Mammary epithelial cell (primary cell): ENCODE measurements around the gene OR4F17.
"Not testable (repeated sequence)": the region's sequence is repeated elsewhere in the genome, so short reads cannot be mapped to it uniquely, and the experiment has no call there.

Source experiments
- CTCF ChIP-seq, 2 donors: IDR thresholded peaks in 1 of 2; conservative IDR thresholded peaks in 1 of 2; 2 replicates each; pipeline ENCODE4 v1.5.1; 2011 to 2012; ENCODE audit warnings: inconsistent platforms in 2 of 2, low read length in 2 of 2, mild to moderate bottlenecking in 2 of 2, control low read depth in 1 of 2, low read depth in 1 of 2; ENCODE audit not compliant: insufficient read depth in 1 of 2; ENCODE audit errors: extremely low read depth in 1 of 2
- EZH2 ChIP-seq: IDR thresholded peaks from 2 replicates; pipeline ENCODE4 v1.6.1; 2012; ENCODE audit warnings: low read length, inconsistent platforms, borderline replicate concordance

- TF ChIP-seq CTCF (conservative IDR thresholded peaks at IDR 0.05 in 1 of 2, IDR thresholded peaks at IDR 0.05 in 1 of 2; ENCODE audit: extremely low read depth in 1 of 2, insufficient read depth in 1 of 2, low read depth in 1 of 2, low read length in 2 of 2); EZH2: not testable (repeated sequence)
These were observed 16.2 kb upstream of the OR4F17 start for GRCh38 chr19:90678-91077.
